ENCODE measurements around the gene PLA2R1.
A peak's percentile ranks its signal among the peaks of the same experiment; 100 is the strongest.

The PLA2R1 gene

GRCh38 chr2:159946326-159946999, 116.0 kb downstream of the PLA2R1 start:
- no peak overlapping the region for H2AFZ ChIP-seq (ENCODE audit: low read depth, low read length)
- H3K27me3 ChIP-seq (ENCODE audit: low read depth, low read length), result no peaks in the 10 kb centered on the region
- no peak overlapping the region for H3K4me2 ChIP-seq (ENCODE audit: low read length)
- H4K20me1 ChIP-seq (ENCODE audit: insufficient read depth, low read length), result no peaks in the 10 kb centered on the region
- H3K36me3 ChIP-seq (replicated peaks; ENCODE audit: low read depth, low read length), result no peaks in the 10 kb centered on the region
- no peaks in the 10 kb centered on the region for H3K9me3 ChIP-seq (ENCODE audit: insufficient read depth, low read length)
- H3K79me2 ChIP-seq (ENCODE audit: low read length), result no peaks in the 10 kb centered on the region
- H3K9ac ChIP-seq (ENCODE audit: low read length), result no peak overlapping the region
- no peak overlapping the region for H3K4me3 ChIP-seq (ENCODE audit: low read length)
- TF ChIP-seq EZH2phosphoT487 (IDR thresholded peaks at IDR 0.05; ENCODE audit: low read depth), result no peak
- TF ChIP-seq, protein P1, sequence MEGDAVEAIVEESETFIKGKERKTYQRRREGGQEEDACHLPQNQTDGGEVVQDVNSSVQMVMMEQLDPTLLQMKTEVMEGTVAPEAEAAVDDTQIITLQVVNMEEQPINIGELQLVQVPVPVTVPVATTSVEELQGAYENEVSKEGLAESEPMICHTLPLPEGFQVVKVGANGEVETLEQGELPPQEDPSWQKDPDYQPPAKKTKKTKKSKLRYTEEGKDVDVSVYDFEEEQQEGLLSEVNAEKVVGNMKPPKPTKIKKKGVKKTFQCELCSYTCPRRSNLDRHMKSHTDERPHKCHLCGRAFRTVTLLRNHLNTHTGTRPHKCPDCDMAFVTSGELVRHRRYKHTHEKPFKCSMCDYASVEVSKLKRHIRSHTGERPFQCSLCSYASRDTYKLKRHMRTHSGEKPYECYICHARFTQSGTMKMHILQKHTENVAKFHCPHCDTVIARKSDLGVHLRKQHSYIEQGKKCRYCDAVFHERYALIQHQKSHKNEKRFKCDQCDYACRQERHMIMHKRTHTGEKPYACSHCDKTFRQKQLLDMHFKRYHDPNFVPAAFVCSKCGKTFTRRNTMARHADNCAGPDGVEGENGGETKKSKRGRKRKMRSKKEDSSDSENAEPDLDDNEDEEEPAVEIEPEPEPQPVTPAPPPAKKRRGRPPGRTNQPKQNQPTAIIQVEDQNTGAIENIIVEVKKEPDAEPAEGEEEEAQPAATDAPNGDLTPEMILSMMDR (IDR thresholded peaks at IDR 0.05; ENCODE audit: low read depth, low read length), result no peak
- H3K27ac ChIP-seq (ENCODE audit: low read length), result no peak overlapping the region
- peaks cover 6% of the 10 kb centered on the region; the same call in 1 of the 2 replicates for H3K4me1 ChIP-seq (ENCODE audit: low read length)

DNA sequence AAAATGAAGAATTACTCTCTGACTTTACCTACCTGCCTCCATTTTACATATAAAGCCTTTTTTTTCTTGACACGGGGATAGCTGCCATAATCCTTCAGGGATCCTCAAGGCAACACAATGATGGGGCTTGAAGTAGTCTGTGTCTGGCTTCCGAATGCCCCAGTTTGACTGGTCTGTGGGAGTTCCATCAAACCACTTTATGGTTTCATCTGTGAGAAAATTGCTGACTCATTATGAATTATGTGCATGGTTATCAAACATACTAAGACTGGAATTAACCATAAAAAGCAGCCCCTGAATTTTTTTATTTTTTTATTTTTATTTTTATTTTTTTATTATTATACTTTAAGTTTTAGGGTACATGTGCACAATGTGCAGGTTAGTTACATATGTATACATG, 117.5 kb downstream of the PLA2R1 start:
- Histone ChIP-seq H3K4me3 (ENCODE audit: low read length) (no peak overlapping the region), H3K9ac (ENCODE audit: low read length) (no peak overlapping the region), H3K9me3 (ENCODE audit: insufficient read depth, low read length) (no peaks in the 10 kb centered on the region), H3K36me3 (replicated peaks; ENCODE audit: low read depth, low read length) (no peaks in the 10 kb centered on the region), H3K4me2 (ENCODE audit: low read length) (no peak overlapping the region), H3K4me1 (ENCODE audit: low read length) (peaks cover 16% of the 10 kb centered on the region), H2AFZ (ENCODE audit: low read depth, low read length) (no peak overlapping the region), H3K79me2 (ENCODE audit: low read length) (no peaks in the 10 kb centered on the region), H4K20me1 (ENCODE audit: insufficient read depth, low read length) (no peaks in the 10 kb centered on the region), H3K27me3 (ENCODE audit: low read depth, low read length) (no peaks in the 10 kb centered on the region), H3K27ac (ENCODE audit: low read length) (no peak overlapping the region)
- TF ChIP-seq, protein P1 (IDR thresholded peaks at IDR 0.05; ENCODE audit: low read depth, low read length), result no peak
- TF ChIP-seq EZH2phosphoT487 (IDR thresholded peaks at IDR 0.05; ENCODE audit: low read depth), result no peak

- TF ChIP-seq EZH2phosphoT487 (IDR thresholded peaks at IDR 0.05; ENCODE audit: low read depth), result no peak
- TF ChIP-seq, protein P1 (IDR thresholded peaks at IDR 0.05; ENCODE audit: low read depth, low read length), result no peak
- Histone ChIP-seq H3K27me3 (ENCODE audit: low read depth, low read length) (no peaks in the 10 kb centered on the region), H4K20me1 (ENCODE audit: insufficient read depth, low read length) (no peaks in the 10 kb centered on the region), H2AFZ (ENCODE audit: low read depth, low read length) (0 out of 2 replicates have a peak overlapping the region, but pooled peaks have one; percentile 29), H3K36me3 (replicated peaks; ENCODE audit: low read depth, low read length) (no peaks in the 10 kb centered on the region), H3K9me3 (ENCODE audit: insufficient read depth, low read length) (no peaks in the 10 kb centered on the region), H3K27ac (ENCODE audit: low read length) (no peak overlapping the region), H3K4me2 (ENCODE audit: low read length) (no peak overlapping the region), H3K79me2 (ENCODE audit: low read length) (no peaks in the 10 kb centered on the region), H3K4me3 (ENCODE audit: low read length) (no peak overlapping the region), H3K9ac (ENCODE audit: low read length) (no peak overlapping the region), H3K4me1 (ENCODE audit: low read length) (peaks cover 21% of the 10 kb centered on the region)
Measured at GRCh38 chr2:159942146-159942545, 120.3 kb downstream of the PLA2R1 start.

GRCh38 chr2:159941729-159942128, 120.7 kb downstream of the PLA2R1 start:
- Histone ChIP-seq H3K4me1 (ENCODE audit: low read length) (peaks cover 21% of the 10 kb centered on the region), H3K9me3 (ENCODE audit: insufficient read depth, low read length) (no peaks in the 10 kb centered on the region), H3K27ac (ENCODE audit: low read length) (no peak overlapping the region), H3K4me2 (ENCODE audit: low read length) (no peak overlapping the region), H2AFZ (ENCODE audit: low read depth, low read length) (no peak overlapping the region), H3K36me3 (replicated peaks; ENCODE audit: low read depth, low read length) (no peaks in the 10 kb centered on the region), H3K4me3 (ENCODE audit: low read length) (no peak overlapping the region), H3K9ac (ENCODE audit: low read length) (no peak overlapping the region), H3K79me2 (ENCODE audit: low read length) (no peaks in the 10 kb centered on the region), H4K20me1 (ENCODE audit: insufficient read depth, low read length) (no peaks in the 10 kb centered on the region), H3K27me3 (ENCODE audit: low read depth, low read length) (no peaks in the 10 kb centered on the region)
- TF ChIP-seq EZH2phosphoT487 (IDR thresholded peaks at IDR 0.05; ENCODE audit: low read depth), result no peak
- TF ChIP-seq, protein P1 (IDR thresholded peaks at IDR 0.05; ENCODE audit: low read depth, low read length), result no peak

Measured in OCI-LY3 (cell line).